ENCODE measurements around the gene SLC16A11. TPM values are rescaled to one million over a fixed set of nuclear protein-coding genes. Genes with fewer than 3 reads are reported as not detected.
A peak's percentile ranks its signal among the peaks of the same experiment; 100 is the strongest.
"Not testable (repeated sequence)": the region's sequence is repeated elsewhere in the genome, so short reads cannot be mapped to it uniquely, and the experiment has no call there.

Gene SLC16A11
- total and polyA plus RNA-seq, 9 of the 15 experiments (the other 6 are each of a cell fraction or from before 2014, with no cell fraction given): not detected

DNA sequence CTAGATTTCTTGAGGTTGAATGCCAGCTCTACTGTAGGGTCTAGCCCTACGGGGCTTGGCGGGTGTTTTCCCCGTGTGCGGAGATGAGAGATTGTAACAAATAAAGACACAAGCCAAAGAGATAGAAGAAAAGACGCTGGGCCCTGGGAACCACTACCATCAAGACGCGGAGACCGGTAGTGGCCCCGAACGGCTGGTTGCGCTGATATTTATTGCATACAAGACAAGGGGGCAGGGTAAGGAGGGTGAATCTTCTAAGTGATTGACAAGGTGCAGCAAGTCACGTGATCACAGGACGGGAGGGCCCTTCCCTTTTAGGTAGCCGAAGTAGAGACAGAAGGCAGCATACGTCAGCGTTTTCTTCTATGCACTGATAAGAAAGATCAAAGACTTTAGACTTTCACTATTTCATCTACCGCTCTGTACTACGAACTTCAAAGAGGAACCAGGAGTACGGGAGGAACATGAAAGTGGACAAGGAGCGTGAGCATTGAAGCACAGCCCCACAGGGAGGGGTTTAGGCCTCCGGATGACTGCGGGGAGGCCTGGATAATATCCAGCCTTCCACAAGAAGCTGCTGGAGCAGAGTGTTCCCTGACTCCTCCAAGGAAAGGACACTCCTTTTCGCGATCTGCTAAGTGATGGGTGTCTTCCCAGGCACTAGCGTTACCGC is 3.0 kb upstream of the SLC16A11 start (continued):
- TF ChIP-seq, protein P1, sequence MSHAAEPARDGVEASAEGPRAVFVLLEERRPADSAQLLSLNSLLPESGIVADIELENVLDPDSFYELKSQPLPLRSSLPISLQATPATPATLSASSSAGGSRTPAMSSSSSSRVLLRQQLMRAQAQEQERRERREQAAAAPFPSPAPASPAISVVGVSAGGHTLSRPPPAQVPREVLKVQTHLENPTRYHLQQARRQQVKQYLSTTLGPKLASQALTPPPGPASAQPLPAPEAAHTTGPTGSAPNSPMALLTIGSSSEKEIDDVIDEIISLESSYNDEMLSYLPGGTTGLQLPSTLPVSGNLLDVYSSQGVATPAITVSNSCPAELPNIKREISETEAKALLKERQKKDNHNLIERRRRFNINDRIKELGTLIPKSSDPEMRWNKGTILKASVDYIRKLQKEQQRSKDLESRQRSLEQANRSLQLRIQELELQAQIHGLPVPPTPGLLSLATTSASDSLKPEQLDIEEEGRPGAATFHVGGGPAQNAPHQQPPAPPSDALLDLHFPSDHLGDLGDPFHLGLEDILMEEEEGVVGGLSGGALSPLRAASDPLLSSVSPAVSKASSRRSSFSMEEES (CRISPR knock-in tag; IDR thresholded peaks at IDR 0.05): peak; percentile 99
- peak; percentile 94 for TF ChIP-seq ZNF316 (IDR thresholded peaks at IDR 0.05)
- 0 out of 2 replicates have a peak, but pooled peaks have one; percentile 12 for TF ChIP-seq CXXC5 (CRISPR knock-in tag; IDR thresholded peaks at IDR 0.05)
- TF ChIP-seq, protein P2, sequence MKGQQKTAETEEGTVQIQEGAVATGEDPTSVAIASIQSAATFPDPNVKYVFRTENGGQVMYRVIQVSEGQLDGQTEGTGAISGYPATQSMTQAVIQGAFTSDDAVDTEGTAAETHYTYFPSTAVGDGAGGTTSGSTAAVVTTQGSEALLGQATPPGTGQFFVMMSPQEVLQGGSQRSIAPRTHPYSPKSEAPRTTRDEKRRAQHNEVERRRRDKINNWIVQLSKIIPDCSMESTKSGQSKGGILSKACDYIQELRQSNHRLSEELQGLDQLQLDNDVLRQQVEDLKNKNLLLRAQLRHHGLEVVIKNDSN (CRISPR knock-in tag; IDR thresholded peaks at IDR 0.05): peak; percentile 85
- peak; percentile 85 for TF ChIP-seq CBFA2T2 (conservative IDR thresholded peaks at IDR 0.05)
- TF ChIP-seq, protein P3, sequence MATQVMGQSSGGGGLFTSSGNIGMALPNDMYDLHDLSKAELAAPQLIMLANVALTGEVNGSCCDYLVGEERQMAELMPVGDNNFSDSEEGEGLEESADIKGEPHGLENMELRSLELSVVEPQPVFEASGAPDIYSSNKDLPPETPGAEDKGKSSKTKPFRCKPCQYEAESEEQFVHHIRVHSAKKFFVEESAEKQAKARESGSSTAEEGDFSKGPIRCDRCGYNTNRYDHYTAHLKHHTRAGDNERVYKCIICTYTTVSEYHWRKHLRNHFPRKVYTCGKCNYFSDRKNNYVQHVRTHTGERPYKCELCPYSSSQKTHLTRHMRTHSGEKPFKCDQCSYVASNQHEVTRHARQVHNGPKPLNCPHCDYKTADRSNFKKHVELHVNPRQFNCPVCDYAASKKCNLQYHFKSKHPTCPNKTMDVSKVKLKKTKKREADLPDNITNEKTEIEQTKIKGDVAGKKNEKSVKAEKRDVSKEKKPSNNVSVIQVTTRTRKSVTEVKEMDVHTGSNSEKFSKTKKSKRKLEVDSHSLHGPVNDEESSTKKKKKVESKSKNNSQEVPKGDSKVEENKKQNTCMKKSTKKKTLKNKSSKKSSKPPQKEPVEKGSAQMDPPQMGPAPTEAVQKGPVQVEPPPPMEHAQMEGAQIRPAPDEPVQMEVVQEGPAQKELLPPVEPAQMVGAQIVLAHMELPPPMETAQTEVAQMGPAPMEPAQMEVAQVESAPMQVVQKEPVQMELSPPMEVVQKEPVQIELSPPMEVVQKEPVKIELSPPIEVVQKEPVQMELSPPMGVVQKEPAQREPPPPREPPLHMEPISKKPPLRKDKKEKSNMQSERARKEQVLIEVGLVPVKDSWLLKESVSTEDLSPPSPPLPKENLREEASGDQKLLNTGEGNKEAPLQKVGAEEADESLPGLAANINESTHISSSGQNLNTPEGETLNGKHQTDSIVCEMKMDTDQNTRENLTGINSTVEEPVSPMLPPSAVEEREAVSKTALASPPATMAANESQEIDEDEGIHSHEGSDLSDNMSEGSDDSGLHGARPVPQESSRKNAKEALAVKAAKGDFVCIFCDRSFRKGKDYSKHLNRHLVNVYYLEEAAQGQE (IDR thresholded peaks at IDR 0.05; ENCODE audit: borderline replicate concordance): 0 out of 2 replicates have a peak, but pooled peaks have one; percentile 17
- TF ChIP-seq, protein P3 (CRISPR knock-in tag; IDR thresholded peaks at IDR 0.05; ENCODE audit: low read depth): not testable (repeated sequence)
- peak; percentile 88 for TF ChIP-seq C11orf30 (IDR thresholded peaks at IDR 0.05; ENCODE audit: low read depth)
- peak; percentile 54 for TF ChIP-seq MAFF (IDR thresholded peaks at IDR 0.05; ENCODE audit: low read length)
- TF ChIP-seq ATF7 (IDR thresholded peaks at IDR 0.05): peak; percentile 72
- peak; percentile 24; the same call in 1 of the 2 replicates for TF ChIP-seq CTBP1 (IDR thresholded peaks at IDR 0.05; ENCODE audit: borderline replicate concordance)
- peak; percentile 65 for TF ChIP-seq MAFK (IDR thresholded peaks at IDR 0.05; ENCODE audit: low read length)
